ENCODE measurements around the gene CFAP61.

CFAP61 gene

GRCh38 chr20:20037960-20038359 is 14.4 kb upstream of the CFAP61 start:
- no peak for DNase-seq (ENCODE audit: low read depth)

DNA sequence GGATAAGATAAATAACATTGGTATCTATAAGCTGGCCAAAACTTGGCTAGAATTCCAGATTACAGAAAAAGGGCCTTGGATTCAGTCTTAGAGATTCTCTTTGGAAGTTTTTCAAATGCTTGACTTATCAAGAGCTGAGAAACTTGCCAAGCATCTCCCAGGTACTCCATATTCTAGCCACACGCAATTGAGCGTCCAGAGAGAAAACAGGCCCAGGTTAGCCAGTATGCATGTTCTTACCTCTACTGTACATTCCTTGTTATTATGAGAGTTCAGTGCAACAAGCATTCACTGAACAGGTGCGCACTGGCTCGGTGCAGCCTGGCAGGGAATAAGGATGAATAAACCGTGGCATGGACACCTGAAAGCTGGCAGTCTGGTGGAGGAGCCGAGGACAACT is 13.7 kb upstream of the CFAP61 start:
- no peak for DNase-seq (ENCODE audit: low read depth)

GRCh38 chr20:20039752-20040387 is 12.5 kb upstream of the CFAP61 start:
- DNase-seq (ENCODE audit: low read depth), result no peak

- DNase-seq (ENCODE audit: low read depth), result no peak
These were observed 612 bp upstream of the CFAP61 start for GRCh38 chr20:20051767-20052073.

GRCh38 chr20:20060234-20060998 is 8.1 kb downstream of the CFAP61 start:
- no peak for DNase-seq (ENCODE audit: low read depth)

DNA sequence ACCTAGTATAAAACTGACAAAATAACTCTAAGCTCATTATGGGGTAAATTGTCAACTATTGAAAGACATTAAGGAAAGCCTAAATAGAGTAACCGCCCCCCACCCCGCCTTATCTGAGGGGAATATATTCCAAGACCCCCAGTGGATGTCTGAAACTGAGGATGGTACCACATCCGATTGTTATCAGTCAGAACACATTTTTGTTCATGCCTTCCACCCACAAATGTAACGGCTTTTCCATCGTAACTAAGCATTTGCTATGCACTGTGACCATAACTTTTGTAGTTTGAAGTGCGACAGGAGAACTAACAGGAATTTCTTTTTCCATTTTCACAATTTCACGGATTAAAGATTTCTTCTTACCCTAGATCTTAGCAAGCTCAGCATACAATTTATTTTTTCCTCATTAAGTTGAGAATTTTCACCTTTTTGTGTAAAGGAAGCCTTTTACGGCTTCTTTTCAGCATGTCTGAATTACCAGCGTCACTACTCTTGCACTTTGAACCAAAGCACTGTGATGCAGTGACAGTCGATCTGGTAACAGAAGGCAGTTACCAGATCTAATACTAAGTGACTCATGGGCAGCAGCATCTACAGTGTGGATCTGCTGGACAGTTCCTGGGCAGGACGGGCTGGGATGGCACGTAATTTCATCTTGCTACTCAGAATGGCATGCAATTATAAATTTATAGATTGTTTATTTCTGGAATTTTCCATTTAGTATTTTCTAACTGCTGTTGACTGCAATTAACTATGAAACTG is 11.8 kb downstream of the CFAP61 start:
- no peak for DNase-seq (ENCODE audit: low read depth)

- DNase-seq (ENCODE audit: low read depth), result no peak
These were observed 13.0 kb downstream of the CFAP61 start for GRCh38 chr20:20065361-20065760.

DNA sequence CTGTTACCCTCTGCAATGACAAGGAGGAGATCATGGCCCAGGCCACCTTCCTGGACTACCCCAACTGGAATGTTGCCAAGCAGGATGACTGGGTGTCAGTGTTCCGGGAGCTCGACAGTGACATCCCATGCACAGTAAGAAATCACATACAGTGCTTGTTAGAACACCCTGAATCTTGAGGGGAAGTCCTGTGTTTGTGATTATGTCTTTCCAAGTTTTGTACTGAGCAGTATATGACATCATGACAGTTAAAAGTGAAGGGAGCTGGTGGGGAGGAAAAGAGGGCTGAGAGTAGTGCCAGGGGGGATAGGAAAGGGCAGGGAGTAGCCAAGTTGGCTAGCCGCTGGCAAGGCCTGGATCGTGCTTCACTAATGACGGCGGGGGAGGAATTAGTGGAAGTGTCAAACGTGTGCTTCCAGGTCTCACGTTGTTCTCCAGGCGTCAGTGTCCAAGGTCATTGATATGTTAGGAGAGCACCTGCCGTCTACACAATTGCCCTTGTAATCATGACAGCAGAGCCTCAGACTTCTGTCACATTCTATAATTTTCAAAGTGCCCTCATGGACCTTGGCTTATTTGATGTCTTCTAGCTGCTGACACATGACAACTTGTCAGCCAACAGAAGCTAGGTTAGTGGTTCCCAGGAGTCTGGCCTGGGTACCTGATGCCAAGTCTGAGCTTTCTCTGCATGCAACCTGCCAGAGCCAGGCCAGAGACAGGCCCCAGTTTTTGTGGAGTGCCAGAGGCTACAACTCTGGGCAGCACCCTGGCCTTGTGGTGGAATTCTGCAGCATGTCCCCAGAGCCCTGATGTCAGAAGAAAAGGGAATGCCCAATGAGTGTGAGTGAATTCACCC is 18.8 kb downstream of the CFAP61 start:
- no peak for DNase-seq (ENCODE audit: low read depth)

GRCh38 chr20:20073801-20074371 is 21.6 kb downstream of the CFAP61 start:
- DNase-seq (ENCODE audit: low read depth), result no peak

DNA sequence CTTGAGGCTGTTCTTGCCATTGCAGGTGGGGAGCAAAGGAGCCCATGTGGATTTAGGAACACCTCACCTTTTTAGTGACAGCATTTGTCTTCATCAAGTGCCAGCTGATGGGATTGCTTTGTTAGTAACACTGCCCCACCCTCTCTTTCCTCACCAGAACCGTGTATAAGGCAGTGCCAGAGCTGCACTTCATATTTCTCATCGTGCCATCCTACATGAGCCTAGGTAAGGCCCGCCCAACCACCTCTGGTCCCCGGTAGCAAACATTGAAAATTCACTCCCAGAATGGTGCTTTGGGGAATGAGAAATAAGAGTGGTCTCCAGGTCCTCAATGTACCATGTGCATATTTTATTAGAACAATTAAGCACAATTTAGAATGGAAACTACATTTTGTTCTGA is 22.7 kb downstream of the CFAP61 start:
- no peak for DNase-seq (ENCODE audit: low read depth)

DNA sequence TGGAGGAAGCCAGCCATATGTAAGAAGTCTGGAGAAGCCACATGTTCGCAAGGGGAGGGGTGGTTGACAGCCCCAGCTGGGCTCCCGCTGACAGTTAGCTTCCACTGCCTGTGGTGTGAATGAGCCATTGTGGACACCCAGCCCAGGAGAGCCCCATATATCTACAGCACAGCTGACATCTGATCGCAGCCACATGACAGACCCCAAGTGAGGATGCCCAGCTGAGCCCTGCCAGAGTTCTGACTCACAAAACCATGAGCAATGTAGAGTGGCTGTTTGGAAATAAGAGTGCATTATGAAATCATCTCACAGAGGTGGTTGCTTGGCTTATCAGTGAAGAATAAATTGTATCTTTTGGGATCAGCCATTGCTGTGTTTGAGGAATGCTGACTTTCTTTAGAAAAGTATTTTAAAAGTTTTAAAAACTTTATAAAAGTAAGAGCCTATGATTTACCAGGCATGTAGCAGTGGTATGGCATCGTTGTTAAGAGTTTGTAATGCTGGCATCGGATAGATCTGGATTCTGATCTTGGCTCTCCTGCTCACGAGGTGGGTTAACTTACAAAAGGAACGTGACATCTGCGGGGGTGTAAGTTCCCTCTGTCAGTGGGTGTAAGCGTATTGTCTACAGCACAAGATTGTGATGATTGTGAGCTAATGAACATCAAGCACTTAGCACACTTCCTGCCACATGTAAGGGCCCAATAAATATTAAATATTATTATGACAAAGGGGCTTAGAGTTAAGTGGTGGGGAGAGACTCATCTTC is 24.1 kb downstream of the CFAP61 start:
- no peak for DNase-seq (ENCODE audit: low read depth)

- no peak for DNase-seq (ENCODE audit: low read depth)
These were observed 25.7 kb downstream of the CFAP61 start for GRCh38 chr20:20078041-20078440.

GRCh38 chr20:20079102-20079784 is 26.9 kb downstream of the CFAP61 start:
- no peak for DNase-seq (ENCODE audit: low read depth)

DNA sequence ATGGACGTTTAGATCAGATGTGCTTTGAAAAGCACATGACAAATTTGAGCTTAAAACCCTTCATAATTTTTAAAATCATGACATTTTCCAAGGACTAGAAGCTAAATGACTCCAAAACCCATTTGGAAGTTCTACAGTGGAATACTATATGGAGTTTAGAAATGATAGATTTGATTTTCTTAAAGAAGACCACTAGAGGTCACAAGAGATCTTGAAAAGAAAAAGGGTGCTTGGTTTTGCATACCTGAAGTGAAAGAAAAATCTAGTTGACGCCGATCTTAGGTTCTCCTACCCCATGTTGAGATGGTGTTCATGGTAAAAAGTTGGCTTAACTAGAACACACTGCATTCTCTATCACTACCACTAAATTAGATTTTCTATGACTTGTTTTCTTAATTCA is 31.5 kb downstream of the CFAP61 start:
- DNase-seq (ENCODE audit: low read depth), result no peak

GRCh38 chr20:20084296-20084752 is 32.0 kb downstream of the CFAP61 start:
- DNase-seq (ENCODE audit: low read depth), result no peak

- DNase-seq (ENCODE audit: low read depth), result no peak
These were observed 32.7 kb downstream of the CFAP61 start for GRCh38 chr20:20085071-20085470.

DNA sequence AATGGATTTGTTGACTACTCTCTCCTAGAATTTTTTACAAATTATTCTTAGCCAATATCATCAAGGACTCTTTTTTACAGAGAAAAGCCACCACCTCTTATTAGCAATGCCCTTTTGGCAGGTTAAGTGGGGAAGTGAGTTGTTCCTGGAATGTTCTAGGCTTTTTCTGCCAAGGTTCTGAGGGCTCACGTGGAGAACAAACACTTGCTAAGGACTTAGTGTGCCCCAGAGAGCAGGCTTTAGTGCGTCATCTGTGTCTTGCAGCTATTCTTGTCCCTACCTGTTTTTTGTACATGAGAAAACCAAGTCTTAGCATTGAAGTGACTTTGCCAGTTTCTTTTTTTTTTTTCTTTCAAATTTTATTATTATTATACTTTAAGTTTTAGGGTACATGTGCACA is 33.5 kb downstream of the CFAP61 start:
- DNase-seq (ENCODE audit: low read depth), result no peak

DNA sequence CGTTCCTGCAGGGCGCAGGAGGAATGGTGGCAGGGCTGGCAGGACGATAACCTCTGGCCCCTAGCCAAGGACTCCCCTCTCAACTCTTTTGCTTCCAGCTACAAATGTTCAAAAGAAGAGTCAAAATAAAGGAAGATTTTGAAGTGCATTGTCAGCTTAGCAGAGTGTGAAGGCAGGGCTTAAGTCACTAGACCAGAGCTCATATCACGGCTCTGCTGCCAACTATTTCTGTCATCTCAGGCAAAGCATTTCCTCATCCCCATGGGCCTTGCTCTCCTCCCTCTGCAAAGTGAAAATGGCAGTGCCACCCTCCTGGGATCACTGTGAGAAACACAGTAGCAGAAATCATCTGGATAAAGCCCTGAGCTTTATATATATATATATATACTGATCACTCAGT is 36.7 kb downstream of the CFAP61 start:
- no peak for DNase-seq (ENCODE audit: low read depth)

DNA sequence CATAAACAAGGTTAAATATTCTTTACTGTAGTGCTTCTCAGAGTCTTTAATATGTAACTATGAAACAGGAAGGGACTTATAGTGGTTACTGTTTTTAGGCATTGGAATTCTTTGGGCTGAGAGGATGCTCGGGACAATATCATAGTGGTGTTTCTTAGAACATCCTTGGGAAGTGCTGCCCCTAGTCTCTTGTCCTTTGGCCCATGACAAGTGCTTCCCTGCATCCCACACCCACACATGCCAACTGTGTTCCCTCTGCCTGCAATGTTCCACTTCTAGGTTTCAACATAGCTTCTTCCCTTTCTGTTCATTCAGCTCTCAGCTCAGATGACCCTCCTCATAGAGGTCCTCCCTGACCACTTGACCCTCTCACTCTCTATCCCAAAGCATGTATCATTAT is 37.6 kb downstream of the CFAP61 start:
- DNase-seq (ENCODE audit: low read depth), result no peak

DNA sequence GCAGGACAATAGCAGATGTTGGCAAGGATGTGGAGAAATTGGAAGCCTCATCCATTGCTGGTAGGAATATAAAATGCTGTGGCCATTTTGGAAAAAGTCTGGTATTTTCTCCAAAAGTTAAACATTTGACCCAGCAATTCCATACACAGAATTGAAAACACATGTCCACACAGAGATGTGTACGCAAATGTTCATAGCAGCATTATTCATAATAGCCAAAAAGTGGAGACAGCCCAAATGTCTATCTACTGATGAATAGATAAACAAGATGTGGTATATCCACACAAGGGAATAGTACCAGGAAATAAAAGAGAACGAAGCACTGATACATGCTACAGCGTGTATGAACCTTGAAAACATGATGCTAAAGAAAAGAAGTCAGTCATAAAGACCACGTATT is 40.5 kb downstream of the CFAP61 start:
- no peak for DNase-seq (ENCODE audit: low read depth)

GRCh38 chr20:20094410-20094809 is 42.1 kb downstream of the CFAP61 start:
- no peak for DNase-seq (ENCODE audit: low read depth)
